ENCODE results near the gene USP48.
"Not testable (repeated sequence)": the region's sequence is repeated elsewhere in the genome, so short reads cannot be mapped to it uniquely, and the experiment has no call there.

USP48 gene

DNA sequence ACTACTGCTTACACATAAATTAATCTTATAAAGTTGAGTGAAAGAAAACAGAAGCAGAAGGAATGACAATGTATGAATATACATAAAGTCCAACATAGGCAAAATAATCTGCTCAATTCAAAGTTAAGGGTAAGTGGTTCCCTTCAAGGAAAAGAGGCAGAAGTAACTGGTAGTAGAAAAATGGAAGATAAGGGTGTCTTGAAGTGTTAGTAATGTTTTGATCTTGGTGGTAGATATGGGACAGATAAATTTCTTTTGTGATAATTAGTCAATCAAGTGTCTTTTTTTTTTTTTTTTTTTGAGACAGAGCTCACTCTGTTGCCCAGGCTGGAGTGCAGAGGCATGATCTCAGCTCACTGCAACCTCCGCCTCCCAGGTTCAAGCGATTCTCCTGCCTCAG, 12.7 kb downstream of the USP48 start:
- H3K27ac Mint-ChIP-seq = peak overlapping the region; percentile 23
- DNase-seq (ENCODE audit: low spot score in 2 of 2) = no peak
- H3K9me3 Mint-ChIP-seq = no peaks in the 10 kb centered on the region
- H3K4me3 Mint-ChIP-seq = no peak overlapping the region
- H3K36me3 Mint-ChIP-seq = peaks cover 33% of the 10 kb centered on the region
- no peak for ATAC-seq
- peaks cover 52% of the 10 kb centered on the region for H3K4me1 Mint-ChIP-seq

DNA sequence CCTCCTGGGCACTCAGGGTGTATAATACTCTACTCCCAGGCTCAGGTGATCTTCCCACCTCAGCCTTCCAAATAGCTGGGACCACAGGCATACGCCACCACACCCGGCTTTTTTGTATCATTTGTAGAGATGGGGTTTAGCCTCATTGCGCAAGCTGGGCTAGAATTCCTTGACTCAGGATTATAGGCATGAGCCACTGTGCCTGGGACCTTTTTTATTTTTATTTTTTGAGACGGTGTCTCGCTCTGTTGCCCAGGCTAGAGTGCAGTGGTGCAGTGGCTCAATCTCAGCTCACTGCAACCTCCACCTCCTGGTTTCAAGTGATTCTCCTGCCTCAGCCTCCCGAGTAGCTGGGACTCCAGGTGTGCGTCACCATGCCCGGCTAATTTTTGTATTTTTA, 15.8 kb downstream of the USP48 start:
- Mint-ChIP-seq H3K36me3 (peaks cover 25% of the 10 kb centered on the region), H3K4me1 (peaks cover 50% of the 10 kb centered on the region)
- not testable (repeated sequence) for DNase-seq (ENCODE audit: low spot score in 2 of 2); H3K27ac Mint-ChIP-seq; ATAC-seq; H3K4me3 Mint-ChIP-seq; H3K9me3 Mint-ChIP-seq

DNA sequence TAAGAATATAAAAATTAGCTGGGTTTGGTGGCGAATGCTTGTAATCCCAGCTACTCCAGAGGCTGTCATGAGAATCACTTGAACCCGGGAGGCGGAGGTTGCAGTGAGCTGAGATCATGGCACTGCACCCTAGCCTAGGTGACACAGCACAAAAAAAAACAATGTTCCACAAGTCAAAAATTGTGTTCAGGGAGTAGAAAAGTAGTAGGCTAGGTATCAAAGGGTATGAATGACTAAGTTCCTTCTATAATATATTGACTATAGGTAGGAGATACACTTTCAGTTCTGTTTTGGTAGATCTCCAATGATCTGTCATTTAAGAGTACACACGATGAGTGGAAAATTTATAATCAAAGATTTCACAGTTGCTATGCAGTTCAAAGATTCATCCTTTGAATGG, 16.7 kb downstream of the USP48 start:
- Mint-ChIP-seq H3K4me3 (no peak overlapping the region), H3K9me3 (no peaks in the 10 kb centered on the region), H3K36me3 (peaks cover 21% of the 10 kb centered on the region), H3K27ac (peak overlapping the region; percentile 10), H3K4me1 (peaks cover 50% of the 10 kb centered on the region)
- ATAC-seq (peak; percentile 75), DNase-seq (ENCODE audit: low spot score in 2 of 2) (no peak)

DNA sequence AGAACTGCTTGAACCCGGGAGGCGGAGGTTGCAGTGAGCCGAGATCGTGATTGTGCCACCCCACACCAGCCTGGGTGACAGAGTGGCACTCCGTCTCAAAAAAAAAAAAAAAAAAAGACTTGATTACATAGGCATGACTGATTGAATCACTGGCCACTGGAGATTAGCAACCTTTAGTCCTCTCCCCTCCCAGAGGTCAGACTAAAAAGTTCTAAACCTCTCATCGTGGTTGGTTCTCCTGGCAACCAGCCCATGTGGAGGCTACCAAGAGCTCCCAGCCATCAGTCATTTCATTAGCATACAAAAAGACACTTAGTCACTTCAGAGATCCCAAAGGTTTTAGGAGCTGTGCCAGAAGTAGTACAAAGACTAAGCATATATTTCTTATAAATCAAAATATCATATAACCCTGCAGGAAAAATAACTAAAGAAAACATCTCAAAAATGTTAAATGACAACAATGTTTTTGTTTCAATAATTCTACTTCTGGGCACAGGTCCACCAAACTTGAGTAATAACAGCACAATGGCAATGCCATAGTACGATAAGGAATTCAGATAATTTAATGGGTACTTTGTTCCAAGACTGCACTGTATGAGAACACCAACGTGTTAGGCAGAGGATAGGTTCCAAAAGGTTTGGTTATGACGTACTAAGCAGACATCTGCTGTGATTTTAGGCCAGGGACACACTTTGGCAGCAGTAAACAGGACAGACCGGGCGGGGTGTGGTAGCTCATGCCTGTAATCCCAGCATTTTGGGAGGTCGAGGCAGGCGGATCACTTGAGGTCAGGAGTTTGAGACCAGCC, 18.1 kb downstream of the USP48 start:
- DNase-seq (ENCODE audit: low spot score in 2 of 2) (no peak), ATAC-seq (peak; percentile 84)
- Mint-ChIP-seq H3K27ac (no peak overlapping the region), H3K4me1 (peaks cover 47% of the 10 kb centered on the region), H3K4me3 (no peak overlapping the region), H3K36me3 (peaks cover 14% of the 10 kb centered on the region), H3K9me3 (no peaks in the 10 kb centered on the region)

DNA sequence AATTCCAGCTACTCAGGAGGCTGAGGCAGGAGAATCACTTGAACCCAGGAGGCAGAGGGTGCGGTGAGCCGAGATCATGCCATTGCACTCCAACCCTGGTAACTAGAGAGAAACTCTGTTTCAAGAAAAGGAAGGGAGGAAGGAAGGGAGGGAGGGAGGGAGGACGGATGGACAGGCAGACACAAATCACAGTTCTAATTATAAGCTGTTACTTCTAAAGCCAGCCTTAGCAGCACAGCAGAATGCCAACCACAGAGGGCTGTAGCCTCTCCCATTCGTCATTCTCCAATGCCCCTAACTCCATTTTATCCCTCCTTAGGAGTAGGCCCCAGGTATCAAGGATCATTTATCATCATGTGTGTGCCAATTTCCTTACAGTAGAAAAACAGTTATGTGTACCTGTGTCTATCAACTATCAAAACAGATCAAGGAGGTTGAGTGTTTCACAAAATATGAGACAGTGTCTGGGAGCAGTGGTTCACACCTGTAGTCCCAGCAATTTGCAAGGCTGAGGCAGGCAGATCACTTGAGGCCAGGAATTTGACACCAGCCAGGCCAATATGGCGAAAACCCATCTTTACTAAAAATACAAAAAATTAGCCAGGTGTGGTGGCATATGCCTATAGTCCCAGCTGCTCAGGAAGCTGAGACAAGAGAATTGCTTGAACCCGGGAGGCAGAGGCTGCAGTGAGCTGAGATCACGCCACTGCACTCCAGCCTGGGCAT, 19.1 kb downstream of the USP48 start:
- DNase-seq (ENCODE audit: low spot score in 2 of 2) (no peak), ATAC-seq (no peak)
- Mint-ChIP-seq H3K36me3 (peaks cover 6% of the 10 kb centered on the region), H3K4me1 (peaks cover 48% of the 10 kb centered on the region), H3K27ac (no peak overlapping the region), H3K9me3 (no peaks in the 10 kb centered on the region), H3K4me3 (no peak overlapping the region)

DNA sequence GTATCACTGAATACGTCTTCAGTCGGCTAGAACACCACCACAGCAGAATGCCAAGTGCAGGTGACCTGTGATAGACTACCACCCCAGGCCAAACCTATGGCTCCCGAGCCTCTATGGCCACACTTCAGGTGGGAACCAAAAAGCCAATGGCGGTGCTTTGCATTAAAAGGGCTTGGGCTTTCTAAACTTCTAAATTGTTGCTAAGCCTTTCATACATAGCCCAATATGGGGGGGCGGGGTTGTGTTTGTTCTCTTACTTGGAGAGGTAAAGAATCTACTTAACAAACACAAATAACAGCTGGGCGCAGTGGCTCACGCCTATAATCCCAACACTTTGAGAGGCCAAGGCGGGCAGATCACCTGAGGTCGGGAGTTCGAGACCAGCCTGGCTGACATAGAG, 19.7 kb downstream of the USP48 start:
- no peaks in the 10 kb centered on the region for H3K9me3 Mint-ChIP-seq

DNA sequence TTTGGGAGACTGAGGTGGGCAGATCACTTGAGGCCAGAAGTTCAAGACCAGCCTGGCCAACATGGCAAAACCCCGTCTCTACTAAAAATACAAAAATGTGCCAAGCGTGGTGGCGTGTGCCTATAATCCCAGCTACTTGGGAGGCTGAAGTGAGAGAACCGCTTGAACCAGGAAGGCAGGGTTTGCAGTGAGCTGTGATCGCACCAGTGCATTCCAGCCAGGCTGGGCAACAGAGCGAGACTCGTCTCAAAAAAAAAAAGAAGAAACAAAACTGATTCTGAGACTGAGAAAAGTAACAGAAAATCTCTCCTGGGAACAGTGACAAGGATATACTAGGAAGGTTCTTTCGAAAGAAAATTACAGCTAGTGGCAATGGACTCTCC, 20.9 kb downstream of the USP48 start:
- ATAC-seq (no peak), DNase-seq (ENCODE audit: low spot score in 2 of 2) (no peak)
- H3K9me3 Mint-ChIP-seq = no peaks in the 10 kb centered on the region
- no peak overlapping the region for H3K4me3 Mint-ChIP-seq
- no peak overlapping the region for H3K27ac Mint-ChIP-seq
- peaks cover 38% of the 10 kb centered on the region for H3K4me1 Mint-ChIP-seq
- H3K36me3 Mint-ChIP-seq = peaks cover 9% of the 10 kb centered on the region

More for the DNA sequence above, 19.7 kb downstream of the USP48 start:
- Mint-ChIP-seq H3K27ac (no peak overlapping the region), H3K36me3 (peaks cover 2% of the 10 kb centered on the region), H3K4me1 (peaks cover 42% of the 10 kb centered on the region), H3K4me3 (no peak overlapping the region)
- DNase-seq (ENCODE audit: low spot score in 2 of 2) = no peak
- no peak for ATAC-seq

DNA sequence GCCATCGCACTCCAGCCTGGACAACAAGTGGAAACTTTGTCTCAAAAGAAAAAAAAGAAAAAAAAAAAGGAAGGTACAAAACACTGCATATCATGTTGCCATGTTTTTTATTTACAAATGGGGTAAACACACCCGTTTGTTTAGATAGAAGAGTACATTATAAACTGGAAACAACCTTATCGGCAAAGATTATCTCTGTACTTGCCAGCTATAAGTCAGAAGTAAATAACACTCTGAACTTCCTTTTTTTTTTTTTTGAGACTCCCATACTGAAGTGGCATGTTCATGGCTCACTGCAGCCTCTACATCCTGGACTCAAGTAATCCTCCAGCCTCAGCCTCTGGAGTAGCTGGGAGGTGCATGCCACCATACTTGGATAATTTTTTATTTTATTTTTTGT, 21.9 kb downstream of the USP48 start:
- H3K36me3 Mint-ChIP-seq = peaks cover 18% of the 10 kb centered on the region
- DNase-seq (ENCODE audit: low spot score in 2 of 2) (no peak), ATAC-seq (no peak)
- H3K9me3 Mint-ChIP-seq = no peaks in the 10 kb centered on the region
- no peak overlapping the region for H3K4me3 Mint-ChIP-seq
- peaks cover 32% of the 10 kb centered on the region for H3K4me1 Mint-ChIP-seq
- no peak overlapping the region for H3K27ac Mint-ChIP-seq

DNA sequence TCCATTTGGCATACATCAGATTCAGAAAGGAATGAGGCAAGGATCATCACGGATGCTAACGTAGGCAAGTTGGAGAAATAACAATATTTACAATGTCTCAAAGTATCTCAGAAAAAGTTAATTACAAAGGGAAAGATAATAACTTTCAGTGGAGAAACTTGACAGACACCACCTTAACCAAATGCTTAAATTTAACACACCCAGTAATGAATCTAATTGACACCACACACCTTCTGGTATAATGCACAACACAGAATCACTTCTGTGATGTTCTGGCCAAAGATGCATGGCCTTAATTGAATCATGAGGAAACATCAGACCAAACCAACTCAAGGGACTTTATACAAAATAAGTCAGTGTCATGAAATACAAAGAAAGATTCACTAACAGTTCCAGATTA, 23.1 kb downstream of the USP48 start:
- H3K4me1 Mint-ChIP-seq = peaks cover 21% of the 10 kb centered on the region
- DNase-seq (ENCODE audit: low spot score in 2 of 2) (no peak), ATAC-seq (no peak)
- no peaks in the 10 kb centered on the region for H3K9me3 Mint-ChIP-seq
- peaks cover 31% of the 10 kb centered on the region for H3K36me3 Mint-ChIP-seq
- no peak overlapping the region for H3K4me3 Mint-ChIP-seq
- H3K27ac Mint-ChIP-seq = no peak overlapping the region

DNA sequence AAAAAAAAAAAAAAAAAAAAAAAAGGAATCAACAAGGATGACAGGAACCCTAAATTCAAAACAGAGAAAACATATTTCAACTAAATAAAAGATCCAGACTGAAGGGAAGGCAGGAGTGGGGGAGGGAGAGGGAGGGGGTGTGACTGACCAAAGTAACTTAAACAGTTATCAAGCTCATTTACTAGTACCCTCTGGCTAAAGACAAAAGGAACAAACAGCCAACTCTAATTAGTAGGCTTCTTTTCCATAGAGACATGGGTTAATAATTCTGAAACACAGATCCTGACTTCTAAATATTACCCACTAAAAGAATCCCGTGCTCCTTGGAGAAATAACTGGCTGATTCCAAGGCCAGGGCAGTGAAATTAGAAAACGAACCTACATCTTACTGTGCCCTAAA, 23.8 kb downstream of the USP48 start:
- no peak overlapping the region for H3K4me3 Mint-ChIP-seq
- H3K9me3 Mint-ChIP-seq = no peaks in the 10 kb centered on the region
- peaks cover 37% of the 10 kb centered on the region for H3K36me3 Mint-ChIP-seq
- no peak for DNase-seq (ENCODE audit: low spot score in 2 of 2)
- H3K27ac Mint-ChIP-seq = no peak overlapping the region
- peaks cover 19% of the 10 kb centered on the region for H3K4me1 Mint-ChIP-seq
- no peak for ATAC-seq

DNA sequence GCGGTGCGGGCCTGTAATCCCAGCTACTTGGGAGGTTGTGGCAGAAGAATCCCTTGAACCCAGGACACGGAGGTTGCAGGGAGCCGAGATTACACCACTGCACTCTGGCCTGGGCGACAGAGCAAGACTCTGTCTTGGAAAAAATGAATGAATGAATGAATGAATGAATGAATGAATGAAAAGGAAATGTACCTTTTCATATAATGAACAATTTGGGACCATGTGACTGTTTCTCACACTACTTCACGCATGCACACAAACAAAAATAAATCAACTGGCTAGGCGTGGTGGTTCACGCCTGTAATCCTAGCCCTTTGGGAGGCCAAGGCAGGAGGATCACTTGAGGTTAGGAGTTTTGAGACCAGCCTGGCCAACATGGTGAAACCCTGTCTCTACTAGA, 24.3 kb downstream of the USP48 start:
- no peak for DNase-seq (ENCODE audit: low spot score in 2 of 2)
- peaks cover 19% of the 10 kb centered on the region for H3K4me1 Mint-ChIP-seq
- H3K36me3 Mint-ChIP-seq = peaks cover 43% of the 10 kb centered on the region
- H3K9me3 Mint-ChIP-seq = no peaks in the 10 kb centered on the region
- no peak overlapping the region for H3K4me3 Mint-ChIP-seq
- no peak overlapping the region for H3K27ac Mint-ChIP-seq
- no peak for ATAC-seq

DNA sequence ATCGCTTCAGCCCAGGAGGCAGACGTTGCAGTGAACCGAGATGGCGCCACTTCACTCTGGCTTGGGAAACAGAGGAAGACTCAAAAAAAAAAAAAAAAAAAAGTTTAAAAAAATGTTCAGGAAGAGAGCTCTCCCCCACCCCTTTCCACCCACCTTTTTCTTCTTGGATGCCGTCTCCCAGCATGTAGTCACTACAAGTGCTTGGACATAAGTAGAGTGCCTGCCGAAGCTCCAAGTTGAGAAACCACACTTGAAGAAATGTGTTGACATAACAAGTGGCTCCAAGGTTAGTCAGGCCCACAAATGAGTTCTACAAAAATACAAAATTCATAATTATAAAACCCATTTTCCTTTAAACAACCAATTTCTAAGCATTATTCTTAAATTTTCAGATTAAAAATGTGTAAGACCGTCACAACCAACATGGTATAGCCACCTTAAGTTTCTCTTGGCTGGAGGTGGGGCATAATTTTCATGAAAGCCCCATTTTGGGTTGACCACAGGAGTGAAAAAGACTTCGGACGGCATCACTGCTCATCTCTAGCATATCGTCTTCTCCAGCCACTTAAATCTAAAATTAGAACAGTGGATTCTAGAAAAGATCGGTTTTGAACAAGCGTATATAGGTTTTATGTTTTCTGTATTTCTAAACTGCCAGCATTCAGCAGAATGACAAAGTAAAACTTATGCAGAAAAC, 26.4 kb downstream of the USP48 start:
- H3K4me1 Mint-ChIP-seq = peaks cover 10% of the 10 kb centered on the region
- no peak overlapping the region for H3K27ac Mint-ChIP-seq
- H3K36me3 Mint-ChIP-seq = peaks cover 64% of the 10 kb centered on the region
- H3K4me3 Mint-ChIP-seq = no peak overlapping the region
- no peaks in the 10 kb centered on the region for H3K9me3 Mint-ChIP-seq
- DNase-seq (ENCODE audit: low spot score in 2 of 2) (no peak), ATAC-seq (no peak)

DNA sequence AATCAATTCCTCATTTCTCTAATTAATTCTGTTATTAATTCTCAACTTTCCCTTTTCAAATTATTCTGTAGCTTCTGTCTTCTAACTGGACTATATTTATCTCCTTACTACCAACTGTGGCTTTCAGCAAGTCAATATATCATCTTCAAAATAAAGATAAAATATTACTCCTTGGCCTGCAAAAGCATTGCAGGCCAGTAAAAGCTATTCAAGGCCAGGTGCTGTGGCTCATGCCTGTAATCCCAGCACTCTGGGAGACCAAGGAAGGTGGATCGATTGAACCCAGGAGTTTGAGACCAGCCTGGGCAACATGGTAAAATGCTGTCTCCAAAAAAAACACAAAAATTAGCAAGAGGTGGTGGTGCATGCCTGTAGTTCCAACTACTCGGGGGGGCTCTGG, 27.9 kb downstream of the USP48 start:
- H3K36me3 Mint-ChIP-seq = peaks cover 78% of the 10 kb centered on the region

DNA sequence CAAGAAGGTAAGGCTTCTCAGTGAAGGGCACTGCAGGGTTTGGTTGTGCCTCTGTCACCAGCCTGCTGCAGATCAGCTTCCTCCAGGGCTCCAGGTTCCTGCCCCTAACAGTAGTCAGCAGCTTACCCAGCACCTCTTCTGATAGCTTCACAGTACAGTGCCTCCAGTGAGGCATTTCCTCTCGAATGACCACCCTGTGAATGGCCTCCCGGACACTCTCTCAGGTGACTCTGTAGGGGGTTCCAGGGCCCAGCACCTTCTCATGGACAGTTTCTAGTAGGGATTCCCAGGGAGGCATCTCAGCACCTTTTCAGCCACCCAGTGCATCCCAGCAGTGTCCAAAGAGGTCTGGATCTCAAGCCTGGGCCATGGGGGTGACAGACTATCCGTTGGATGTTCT, 28.4 kb downstream of the USP48 start:
- Mint-ChIP-seq H3K9me3 (no peaks in the 10 kb centered on the region), H3K36me3 (peaks cover 83% of the 10 kb centered on the region), H3K4me3 (no peak overlapping the region), H3K4me1 (peaks cover 13% of the 10 kb centered on the region), H3K27ac (peak overlapping the region; percentile 72)
- DNase-seq (ENCODE audit: low spot score in 2 of 2) (no peak), ATAC-seq (no peak)

More for the DNA sequence above, 27.9 kb downstream of the USP48 start:
- Mint-ChIP-seq H3K4me3 (no peak overlapping the region), H3K27ac (peak overlapping the region; percentile 72), H3K9me3 (no peaks in the 10 kb centered on the region), H3K4me1 (peaks cover 14% of the 10 kb centered on the region)
- no peak for DNase-seq (ENCODE audit: low spot score in 2 of 2)
- ATAC-seq = no peak

DNA sequence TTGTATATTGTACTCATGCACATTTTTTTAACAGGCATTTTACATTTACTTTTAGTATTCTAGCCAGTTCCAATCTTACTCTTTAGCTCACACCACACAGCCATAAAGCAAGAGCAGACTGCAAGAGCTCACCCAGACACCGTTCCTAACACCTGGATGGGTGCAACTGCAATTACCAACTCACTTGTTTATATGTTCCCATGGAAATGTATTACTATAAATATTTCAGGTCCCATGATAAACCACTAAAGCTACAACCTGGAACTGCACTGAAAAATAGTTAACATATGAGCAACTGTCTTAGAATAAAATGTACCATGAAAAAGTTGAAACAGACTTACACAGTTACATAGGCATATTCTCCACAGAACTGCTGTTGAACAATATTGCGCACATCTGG, 30.8 kb downstream of the USP48 start:
- ATAC-seq (no peak), DNase-seq (ENCODE audit: low spot score in 2 of 2) (no peak)
- peaks cover 100% of the 10 kb centered on the region for H3K36me3 Mint-ChIP-seq
- H3K4me3 Mint-ChIP-seq = no peak overlapping the region
- H3K4me1 Mint-ChIP-seq = peaks cover 9% of the 10 kb centered on the region
- no peak overlapping the region for H3K27ac Mint-ChIP-seq
- no peaks in the 10 kb centered on the region for H3K9me3 Mint-ChIP-seq
